HG03457 (cell line): ENCODE measurements around the gene TRIM10.
A peak's percentile ranks its signal among the peaks of the same experiment; 100 is the strongest.
"Not testable (repeated sequence)": the region's sequence is repeated elsewhere in the genome, so short reads cannot be mapped to it uniquely, and the experiment has no call there.

Source experiments
- ATAC-seq: cut with Tn5 transposase; IDR thresholded peaks from one replicate; pipeline ENCODE4 v1.9.1; 2021; ENCODE audit warnings: moderate number of reproducible peaks; ENCODE audit not compliant: unreplicated experiment

Gene TRIM10

DNA sequence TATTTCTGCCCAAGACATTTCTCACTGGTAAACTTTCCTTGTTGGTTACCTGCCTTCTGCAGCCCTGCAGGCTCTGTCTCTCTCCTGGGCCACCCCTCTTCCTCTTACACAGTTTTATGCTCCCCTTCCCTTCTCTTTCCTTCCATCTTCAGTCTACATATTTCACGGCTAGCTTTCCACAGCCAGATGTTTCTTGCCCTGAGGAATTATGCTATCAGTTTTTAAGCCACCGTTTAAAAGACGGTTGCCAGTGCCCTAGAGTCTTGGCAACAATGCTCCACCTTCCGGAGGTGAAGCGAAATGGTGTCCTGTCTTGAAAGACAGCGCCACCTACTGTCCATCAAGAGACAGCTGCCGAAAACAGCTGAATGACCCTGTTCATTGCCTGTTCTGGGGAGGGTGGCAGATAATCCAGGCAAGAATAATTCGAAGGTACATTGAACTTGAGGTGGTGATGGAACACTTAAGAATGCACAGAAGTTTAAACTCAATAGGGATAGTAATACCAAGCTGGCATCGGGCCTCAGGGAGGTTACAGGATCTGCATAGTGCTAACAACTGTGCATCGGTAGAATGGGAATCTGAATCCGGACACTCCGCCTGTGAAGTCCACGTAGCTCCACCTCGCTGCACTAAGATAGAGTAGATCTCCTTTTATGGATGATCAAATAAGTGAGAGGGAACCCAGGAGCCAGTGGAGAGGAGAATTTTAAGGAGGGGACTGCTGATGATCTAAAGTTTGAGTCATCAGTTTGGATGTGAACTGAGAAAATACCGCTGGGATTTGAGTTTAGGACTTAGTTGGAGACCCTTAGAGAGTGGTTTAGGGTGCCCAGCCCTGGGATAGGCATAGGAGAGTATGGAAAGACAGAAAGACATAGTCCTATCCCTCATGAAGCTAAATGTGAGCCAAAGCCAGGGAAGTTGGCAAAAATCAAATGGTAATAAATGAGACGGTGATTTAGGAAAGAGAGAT lies 29.8 kb downstream of the TRIM10 start:
- ATAC-seq: no peak

DNA sequence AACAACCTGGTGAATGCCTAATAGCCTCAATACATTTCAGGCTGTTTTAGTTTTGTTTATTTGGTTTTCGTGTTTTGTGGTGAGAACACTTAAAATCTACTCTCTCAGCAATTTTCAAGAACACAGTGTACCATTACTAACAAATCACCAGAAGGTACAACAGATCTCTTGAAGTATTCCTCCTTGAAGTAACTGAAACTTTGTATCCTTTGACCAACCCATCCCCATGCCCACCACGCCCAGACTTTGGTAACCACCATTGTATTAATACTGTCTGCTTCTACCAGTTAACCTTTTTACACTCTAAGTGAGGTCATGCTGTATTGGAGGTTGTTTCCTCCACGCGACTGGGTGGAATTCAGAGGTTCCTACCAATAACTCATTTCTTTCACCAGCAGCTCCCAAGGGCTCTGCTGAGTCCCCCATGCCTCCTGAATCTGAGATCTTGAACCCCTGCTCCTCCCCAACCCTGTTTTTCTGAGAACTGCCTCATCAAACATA lies 30.8 kb downstream of the TRIM10 start:
- ATAC-seq: no peak

DNA sequence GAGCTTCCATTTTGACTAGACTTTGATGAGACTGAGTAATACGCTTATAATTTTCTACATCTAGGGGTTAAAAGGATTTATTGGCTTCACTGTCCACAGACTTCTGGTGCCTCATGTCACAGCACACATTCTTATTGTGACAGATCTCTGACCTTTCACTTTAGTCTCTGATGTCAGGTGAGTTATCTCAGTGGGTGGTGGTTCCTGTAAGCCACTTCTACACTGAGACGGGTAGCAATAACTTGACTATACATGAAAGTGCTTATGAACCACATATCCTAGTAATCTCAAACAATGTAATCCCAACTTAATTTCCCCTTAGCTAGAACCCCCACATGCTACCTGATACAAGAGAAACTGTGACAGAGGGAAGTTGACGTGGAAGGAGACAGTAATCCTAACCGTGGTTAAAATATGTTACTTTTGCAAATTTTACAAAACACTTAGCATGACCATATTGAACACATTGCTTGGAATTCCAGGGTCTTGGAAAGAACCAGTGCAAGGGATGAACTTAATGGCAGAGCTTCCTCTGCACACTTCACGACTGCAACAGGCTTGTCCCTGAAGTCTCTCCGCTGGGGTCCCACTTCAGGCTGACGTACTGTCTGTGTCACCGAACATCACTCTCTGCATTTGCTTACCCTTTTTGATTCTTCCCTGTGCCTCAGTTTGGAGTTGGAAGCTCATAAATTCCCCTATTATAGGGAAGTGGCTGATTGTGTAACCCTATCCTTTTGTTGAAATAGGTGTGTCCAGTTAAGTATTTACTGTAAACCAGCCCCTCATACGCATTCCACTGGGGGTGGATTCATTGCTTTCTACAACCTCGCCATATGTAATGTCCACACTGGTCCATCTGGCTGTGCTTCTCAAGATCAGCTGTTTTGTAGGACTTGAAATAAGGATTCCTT lies 31.5 kb downstream of the TRIM10 start:
- ATAC-seq: no peak

DNA sequence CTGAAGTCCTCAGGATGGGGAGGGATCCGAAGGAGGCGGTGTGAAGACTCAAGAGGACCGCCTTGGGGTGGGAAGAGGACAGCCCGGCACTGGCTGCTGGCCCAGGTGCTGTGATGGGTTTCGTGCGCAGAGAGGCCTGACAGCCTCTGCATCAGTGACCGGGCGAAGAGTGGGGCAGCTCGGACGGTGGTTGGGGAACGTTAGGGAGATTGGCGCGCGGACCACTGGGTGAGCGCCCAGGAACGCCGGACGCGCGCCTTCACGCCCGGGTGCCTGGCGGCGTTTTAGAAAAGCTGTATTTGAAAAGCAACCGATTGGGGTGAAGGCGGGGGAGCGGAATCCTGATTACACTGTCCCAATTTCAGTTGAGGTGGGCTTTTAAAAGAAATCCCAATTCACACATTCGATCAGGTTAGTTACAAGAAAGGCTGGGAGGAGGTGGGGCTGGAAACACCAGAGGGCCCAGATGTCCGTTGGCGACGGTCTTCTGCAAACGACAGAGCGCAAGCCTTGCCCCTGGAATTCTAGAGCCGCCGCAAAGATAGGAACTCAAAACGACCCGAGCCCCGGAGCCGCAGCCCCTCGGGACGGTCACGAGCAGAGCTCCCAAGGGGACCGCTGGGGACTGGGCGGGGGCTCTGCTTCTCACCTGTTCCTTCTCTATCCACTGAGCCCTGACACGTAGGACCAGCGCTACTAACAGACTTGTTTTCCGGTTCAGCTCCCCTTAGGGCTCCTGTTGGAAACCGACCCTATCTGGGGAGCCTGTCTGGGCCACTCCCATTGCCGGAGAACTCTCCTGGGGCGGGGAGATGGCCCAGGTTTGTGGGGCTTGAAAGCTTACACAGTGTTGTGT lies 33.5 kb downstream of the TRIM10 start:
- no peak for ATAC-seq

DNA sequence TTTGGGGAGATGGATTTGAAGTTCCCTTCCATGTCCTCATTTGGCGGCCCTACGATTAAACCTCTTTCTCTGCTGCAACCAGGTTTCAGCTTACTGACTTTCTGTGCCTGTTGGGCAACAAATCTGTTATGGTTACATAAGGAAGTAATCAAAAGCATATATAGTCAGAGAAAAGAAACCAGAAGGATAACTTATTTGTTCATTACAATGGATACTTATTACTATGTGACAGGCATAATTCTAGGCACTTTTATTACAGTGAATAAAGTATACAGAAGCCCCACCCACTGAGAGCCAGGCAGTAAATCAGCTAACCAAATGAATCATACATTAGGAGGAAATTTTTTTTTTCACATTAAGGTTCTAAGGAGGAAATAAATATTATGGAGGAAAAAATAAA lies 38.5 kb downstream of the TRIM10 start:
- ATAC-seq: no peak

DNA sequence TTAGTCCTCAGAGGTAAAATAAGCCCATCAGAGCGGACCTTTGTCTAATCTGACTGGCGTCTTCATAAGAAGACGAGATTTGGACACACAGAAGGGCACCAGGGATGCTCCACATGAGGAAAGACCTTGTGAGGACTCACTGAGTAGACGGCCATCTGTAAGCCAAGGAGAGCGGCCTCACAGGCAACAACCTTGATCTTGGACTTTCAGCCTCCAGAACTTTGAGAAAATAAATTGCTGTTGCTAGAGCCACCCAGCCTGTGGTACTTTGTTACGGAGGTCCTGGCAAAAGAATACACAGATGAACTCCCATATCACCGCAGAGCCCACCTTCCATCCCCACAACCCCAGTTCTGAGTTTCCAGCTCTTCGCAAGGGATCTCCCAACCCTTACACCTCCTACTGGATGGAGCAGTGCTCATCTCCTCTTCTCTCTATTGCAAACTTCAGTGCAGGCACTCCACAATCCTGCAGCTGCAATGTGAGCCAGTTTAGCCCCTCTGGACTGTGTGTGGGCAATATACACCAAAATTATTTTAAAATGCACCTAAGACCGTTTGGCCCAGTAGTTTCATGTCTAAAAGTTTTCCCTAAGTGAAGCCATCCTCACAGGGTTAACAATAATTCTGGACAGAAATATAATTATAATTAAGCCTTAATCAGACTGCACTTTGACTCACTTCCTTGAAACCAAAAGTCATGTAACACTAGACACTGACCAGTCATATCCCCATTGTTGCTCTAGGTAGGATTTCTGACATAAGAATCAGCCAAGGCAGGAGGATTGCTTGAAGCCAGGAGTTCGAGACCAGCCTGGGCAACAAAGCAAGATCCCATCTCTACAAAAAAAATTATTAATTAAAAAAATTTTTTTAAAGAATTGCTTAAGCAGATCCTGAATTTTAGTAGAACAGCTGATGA lies 39.3 kb downstream of the TRIM10 start:
- no peak for ATAC-seq

DNA sequence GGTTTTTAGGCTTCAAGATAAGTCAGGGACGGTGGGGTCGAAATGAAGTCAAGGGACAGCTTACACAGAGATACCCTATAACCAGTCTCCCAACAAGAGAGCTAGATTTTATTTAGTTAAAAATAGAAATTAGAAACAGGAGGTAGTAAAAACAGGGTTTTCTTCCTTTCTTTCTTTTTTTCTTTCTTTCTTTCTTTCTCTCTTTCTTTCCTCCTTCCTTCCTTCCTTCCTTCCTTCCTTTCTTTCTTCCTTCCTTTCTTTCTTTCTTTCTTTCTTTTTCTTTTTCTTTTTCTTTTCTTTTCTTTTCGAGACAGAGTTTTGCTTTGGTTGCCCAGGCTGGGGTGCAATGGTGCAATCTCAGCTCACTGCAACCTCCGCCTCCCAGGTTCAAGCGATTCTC lies 42.3 kb downstream of the TRIM10 start:
- not testable (repeated sequence) for ATAC-seq

DNA sequence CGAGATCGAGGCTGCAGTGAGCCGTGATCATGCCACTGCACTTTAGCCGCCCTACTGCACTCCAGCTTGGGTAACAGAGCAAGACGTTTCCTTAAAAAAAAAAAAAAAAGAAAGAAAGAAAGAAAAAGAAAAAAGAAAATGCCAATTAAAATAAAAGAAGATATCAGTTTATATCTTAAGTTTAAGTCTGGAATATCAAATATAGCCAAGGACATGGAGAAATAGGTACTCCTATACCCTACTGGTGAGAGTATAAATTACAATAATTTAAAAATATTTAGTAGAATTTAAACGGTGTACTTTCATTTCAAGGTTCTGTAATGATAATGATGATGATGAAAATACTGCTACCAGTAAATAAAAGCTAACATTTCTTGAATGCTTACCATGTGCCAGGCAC lies 44.3 kb downstream of the TRIM10 start:
- ATAC-seq: no peak

DNA sequence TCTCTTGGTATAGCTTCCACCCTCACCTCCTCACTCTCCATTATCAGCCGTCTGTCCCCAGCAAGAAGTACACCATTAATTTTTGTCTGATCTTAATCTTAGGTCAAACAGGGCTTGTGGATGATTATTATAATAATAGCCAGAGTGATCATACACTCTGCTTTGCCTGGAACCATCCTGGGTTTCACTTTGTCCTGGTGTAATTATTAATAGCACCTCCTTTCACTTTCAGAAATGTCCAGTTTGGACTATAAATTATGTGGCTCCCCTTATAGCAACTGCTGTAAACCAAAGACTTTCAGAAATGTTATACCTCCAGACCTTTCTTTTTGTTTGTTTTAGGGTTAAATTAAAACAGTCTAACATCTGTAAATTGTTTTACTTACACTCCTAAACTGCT lies 47.2 kb downstream of the TRIM10 start:
- no peak for ATAC-seq

DNA sequence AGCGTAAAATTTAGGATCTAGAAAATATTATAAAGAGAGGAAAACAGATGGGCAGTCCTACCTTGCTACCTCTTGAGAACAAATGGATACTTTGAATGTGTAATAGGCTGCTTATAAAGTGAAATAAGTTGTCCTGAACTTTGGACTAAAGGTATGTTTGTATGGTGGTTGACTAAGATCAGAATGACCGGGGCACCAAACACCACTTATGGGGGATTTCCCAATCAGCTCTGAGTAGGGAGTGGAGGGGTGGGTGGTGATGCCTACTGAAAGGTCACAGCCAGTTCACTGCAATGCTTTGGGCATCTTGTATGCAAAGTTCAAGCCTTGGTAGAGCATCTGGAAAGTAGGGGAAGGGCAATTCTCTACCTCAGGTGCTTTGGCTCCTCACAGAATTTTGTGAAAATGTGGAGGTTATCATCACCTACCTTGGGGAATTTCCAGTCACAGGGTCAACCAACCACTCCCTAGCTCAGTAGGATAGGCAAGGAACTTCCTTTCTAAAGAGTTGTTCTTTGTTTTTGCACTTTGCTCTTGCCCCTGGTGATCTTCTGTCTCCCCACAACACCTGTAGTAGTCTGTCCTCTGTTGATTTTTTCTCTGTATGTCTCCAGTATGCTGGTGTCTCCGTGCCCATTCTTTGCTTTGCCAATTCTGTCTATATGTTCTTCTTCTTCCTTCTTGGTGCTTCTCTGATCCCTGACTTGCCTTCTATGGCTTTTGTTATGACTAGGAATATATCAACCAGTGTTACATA lies 47.8 kb downstream of the TRIM10 start, which contains the start of gene TRIM31:
TSS of gene TRIM31 (minus strand) at position 88 of the 757 bp plus-strand sequence. CDS start 285 bp downstream, outside the sequence.
- peak; percentile 70 for ATAC-seq

DNA sequence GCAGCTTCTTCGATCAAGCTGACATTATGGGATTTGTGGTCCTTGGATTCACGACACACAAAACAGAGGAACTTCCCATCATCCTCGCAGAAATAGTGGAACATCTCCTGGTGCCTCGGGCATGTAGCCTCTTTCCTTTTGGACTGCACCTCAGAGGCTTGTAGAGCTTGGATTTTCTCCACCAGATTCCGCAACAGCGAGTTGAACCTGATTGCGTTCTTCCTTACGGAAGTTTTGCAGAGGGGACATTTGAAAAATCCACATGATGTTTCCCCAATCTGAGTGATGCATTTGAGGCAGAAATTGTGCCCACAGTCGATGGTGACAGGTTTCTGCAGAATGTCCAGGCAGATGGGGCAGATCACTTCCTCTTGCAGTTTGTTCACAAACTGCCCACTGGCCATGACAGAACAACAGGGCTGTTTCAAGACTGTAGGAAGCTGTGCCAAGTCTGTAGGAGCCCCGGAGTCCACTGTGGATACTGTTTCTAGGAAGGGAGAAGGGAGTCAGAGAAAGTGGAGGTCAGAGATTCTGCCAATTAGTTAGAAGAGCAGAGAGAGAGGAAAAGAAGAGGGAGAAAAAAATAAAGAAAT lies 48.5 kb downstream of the TRIM10 start:
- ATAC-seq: no peak

DNA sequence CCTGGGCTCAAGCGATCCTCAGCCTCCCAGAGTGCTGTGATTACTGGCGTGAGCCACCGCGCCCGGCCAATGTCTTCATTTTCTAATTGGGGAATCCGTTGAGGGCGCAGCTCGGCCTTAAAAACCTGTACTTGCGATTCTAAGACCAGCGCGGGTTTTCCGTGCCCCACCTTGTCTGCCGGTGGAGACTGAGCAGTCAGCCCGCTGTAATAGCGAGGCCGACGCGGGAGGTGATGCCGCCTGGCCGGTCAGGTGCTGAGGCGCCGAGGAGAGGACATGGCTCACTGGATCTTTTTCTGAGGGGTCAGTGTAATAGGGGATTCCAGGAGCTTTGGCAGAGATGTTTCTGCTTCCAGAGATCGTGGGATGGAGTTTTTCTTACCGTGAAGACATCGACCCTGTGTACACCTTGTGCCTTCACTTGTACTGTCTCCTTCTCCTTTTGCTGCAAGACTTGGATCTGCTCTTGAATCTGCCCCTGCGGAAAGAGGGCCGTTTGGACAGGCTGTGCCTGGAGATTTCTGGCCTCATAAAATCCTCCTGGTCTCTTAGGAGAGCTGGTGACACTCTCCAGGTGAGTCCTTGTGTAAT lies 49.6 kb downstream of the TRIM10 start:
- no peak for ATAC-seq

DNA sequence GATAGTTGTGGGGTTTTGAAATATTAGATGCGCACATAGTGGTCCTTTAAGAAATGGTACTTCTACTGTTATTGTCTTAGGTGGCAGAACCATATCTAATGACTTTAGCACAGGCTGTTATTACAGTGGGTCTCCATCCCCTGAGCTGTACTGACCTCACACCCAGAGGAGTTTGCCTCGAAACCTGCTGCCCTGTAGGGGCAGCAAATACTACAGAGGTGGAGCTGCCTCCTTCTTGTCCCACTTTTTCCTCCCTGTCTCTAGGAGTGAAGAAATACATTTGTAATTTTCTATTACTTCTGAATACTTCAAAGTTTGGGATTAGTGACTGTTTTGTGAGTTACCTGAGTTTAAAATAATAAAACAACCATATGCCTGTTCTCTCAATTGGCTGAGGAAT lies 56.4 kb downstream of the TRIM10 start:
- ATAC-seq: no peak

DNA sequence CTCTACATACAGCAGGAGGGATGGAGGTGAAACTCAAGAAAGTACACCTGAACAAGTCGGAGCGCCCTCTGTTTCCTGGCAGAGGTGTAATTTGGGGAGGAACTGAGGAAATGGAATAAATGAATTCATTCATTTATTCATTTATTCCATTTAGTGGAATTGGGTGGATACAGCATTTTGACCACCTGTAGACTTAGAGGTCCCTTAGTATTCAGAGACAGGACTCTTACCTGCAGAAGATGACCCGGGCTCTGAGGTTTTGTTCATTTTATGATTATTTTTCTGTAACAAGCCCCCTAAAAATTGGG lies 57.2 kb downstream of the TRIM10 start:
- ATAC-seq: no peak

DNA sequence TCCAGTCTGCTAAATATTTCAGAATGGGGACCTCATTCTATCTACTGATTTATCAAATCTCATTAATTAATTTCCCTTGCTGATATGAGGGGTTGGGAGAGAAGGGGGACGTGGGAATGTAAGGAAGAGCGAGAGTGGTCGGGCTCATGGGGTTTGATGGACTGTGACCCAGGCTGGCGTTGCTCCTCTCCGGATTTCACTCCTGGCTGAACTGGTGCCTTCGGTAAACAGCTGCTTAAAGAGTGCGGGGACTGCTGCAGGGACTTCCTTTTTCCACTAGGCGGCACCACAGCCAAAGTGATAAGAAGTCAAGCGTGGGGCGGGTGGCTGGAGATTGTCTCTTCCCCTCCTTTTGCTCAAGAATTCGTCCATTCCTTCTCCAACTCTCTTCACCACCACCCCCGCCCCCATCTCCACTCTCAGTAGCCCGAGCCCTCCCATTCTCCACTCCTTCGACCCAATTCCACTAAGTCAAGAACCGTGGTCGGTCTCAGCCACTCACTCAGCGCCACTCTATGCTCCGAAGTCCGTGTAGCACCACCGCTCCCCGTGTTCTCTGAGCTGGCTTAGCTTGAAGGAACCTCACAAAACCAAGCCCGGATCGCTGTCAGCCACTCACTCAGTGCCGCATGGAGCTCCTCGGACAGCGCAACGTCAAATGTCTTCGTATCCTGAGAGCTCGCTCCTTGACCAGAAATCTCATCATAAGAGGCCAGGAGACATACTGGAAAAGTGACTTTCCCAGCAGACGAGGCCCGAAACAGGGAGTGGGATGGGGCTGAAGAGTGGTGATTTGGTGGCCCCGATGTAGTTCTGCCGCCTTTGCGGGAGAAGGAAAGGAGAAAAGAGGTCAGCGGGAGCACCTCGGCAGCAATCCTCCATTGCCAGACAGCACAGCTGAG lies 57.8 kb downstream of the TRIM10 start:
- no peak for ATAC-seq

DNA sequence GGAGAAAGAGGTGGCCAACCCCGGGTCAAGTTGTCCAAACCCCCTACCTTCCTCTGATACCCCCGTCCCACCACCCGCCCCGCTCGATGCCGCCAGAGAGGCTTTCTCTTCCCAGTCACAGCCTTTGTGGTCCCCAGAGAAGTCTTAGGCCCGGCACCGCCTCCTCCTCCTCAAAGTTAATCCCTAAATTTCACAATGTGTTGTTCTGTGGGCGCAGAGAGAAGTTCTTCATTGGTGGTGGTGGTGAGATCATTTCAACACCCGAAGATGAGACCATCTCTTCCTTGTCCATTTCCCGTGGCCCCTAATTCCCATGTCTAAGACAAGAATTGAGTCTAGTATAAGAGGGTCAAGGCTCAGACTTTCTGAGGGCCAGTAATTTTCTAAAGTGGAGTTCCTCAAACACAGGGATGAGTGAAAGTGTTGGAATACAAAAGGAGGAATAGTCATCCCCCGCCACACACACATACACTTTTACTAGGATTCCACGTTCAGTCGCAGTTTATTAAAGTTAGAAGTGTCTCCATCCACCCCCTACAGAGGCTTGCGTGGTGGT lies 58.5 kb downstream of the TRIM10 start:
- no peak for ATAC-seq
